Nephron (organoid): ENCODE results near the gene DSCAML1.

Source experiments
- H3K27ac Mint-ChIP-seq, 3 experiments: 2 replicates each; pipeline ENCODE4 v1.8.0; 2020; ENCODE audit warnings: mixed read lengths in 3 of 3, mild to moderate bottlenecking in 2 of 3, moderate library complexity in 1 of 3
- H3K27me3 Mint-ChIP-seq: 2 replicates; pipeline ENCODE4 v1.8.0; 2021; ENCODE audit warnings: low read depth, mild to moderate bottlenecking, moderate library complexity, mixed read lengths
- H3K36me3 Mint-ChIP-seq: 2 replicates; pipeline ENCODE4 v1.8.0; 2020; ENCODE audit warnings: low read depth, mixed read lengths
- H3K4me1 Mint-ChIP-seq: 2 replicates; pipeline ENCODE4 v1.8.0; 2020; ENCODE audit warnings: mixed read lengths
- H3K4me3 Mint-ChIP-seq, 3 experiments: 2 replicates each; pipeline ENCODE4 v1.8.0; 2020; ENCODE audit warnings: mild to moderate bottlenecking in 3 of 3, mixed read lengths in 3 of 3, moderate library complexity in 2 of 3
- H3K9me3 Mint-ChIP-seq: 2 replicates; pipeline ENCODE4 v1.8.0; 2020; ENCODE audit warnings: mixed read lengths
- TF ChIP-seq, protein P1 (sequence below), 3 experiments: fragments of 200-600 bp; sonication (generic); IDR thresholded peaks; one replicate each; pipeline ENCODE4 v1.5.0; 2021; ENCODE audit warnings: antibody characterized with exemption in 3 of 3; ENCODE audit not compliant: unreplicated experiment in 3 of 3

DSCAML1 gene

DNA sequence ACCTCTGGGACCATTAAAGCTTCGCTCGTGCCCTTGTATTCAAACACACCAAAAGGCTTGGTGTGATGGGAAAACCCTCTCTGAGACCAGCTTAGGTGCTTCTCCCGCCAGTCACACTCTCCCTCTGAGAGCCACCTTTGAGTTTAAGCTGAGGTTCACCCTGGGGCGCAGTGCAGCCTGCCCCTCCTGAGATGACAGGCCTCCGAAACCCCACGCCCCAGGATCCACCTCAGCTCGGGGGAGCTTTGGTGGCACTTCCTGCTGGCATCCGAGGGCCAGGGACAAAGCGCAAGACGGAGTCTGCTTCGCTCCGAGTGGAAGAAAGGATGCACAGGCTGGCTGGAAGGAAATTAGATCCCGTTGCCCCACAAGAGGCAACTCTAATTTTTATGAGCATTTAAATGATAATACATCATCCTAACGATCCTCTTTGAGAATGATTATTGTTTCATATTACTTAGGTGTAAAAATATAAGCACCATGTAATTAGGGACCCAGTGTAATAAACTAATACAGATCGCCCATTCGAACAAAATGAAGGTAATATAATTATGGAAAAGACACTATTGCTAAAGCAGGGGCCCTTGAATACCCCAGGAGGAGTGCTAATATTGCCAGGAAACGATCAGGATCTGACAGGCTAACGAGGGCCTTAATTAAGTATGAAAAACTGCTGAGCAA lies 334.7 kb downstream of the DSCAML1 start:
- TF ChIP-seq, protein P1, sequence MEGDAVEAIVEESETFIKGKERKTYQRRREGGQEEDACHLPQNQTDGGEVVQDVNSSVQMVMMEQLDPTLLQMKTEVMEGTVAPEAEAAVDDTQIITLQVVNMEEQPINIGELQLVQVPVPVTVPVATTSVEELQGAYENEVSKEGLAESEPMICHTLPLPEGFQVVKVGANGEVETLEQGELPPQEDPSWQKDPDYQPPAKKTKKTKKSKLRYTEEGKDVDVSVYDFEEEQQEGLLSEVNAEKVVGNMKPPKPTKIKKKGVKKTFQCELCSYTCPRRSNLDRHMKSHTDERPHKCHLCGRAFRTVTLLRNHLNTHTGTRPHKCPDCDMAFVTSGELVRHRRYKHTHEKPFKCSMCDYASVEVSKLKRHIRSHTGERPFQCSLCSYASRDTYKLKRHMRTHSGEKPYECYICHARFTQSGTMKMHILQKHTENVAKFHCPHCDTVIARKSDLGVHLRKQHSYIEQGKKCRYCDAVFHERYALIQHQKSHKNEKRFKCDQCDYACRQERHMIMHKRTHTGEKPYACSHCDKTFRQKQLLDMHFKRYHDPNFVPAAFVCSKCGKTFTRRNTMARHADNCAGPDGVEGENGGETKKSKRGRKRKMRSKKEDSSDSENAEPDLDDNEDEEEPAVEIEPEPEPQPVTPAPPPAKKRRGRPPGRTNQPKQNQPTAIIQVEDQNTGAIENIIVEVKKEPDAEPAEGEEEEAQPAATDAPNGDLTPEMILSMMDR (IDR thresholded peaks at IDR 0.05; ENCODE audit: unreplicated experiment in 3 of 3) = no peak
- H3K36me3 Mint-ChIP-seq = no peaks in the 10 kb centered on the region
- H3K4me1 Mint-ChIP-seq = peaks cover 4% of the 10 kb centered on the region
- H3K4me3 Mint-ChIP-seq = no peak overlapping the region
- H3K27ac Mint-ChIP-seq = no peak overlapping the region
- no peaks in the 10 kb centered on the region for H3K9me3 Mint-ChIP-seq
- no peaks in the 10 kb centered on the region for H3K27me3 Mint-ChIP-seq

DNA sequence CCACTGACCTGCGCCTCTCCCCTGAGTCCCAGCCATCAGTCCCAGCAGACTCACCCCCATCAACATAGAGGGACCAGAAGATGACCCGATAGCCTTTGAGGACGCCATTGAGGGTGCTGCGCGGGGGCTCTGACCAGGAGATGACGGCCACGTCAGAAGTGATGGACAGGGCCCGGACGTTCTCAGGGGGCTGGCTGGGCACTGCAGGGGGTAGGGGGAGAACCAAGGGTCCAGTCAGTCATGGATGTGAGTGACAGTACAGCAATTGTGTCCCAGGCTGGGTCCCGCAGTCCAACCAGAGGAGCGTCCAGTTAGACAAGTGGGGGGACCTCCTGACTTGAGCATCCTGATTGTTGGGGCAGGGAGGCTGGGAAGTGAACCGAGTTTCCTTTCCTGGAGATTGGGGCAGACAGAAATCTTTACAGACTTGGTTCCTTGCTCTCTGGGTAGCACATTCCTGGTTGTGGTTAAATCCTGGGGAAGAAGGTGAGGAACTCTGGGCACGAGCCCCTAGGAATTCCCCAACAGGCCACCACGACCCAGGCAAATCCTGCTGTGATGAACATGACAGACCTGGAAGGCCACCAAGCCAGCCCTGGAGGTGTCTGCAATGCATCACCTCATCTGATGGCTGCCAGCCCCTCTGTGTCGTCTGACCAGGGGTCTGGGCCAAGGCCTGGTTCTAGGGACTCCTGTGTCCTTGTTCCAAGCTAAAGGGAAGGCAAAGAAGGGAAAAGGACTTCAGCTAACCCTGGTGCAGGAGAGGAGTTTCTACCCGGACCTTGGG lies 335.4 kb downstream of the DSCAML1 start:
- H3K27me3 Mint-ChIP-seq = no peaks in the 10 kb centered on the region
- peaks cover 4% of the 10 kb centered on the region for H3K4me1 Mint-ChIP-seq
- H3K36me3 Mint-ChIP-seq = no peaks in the 10 kb centered on the region
- no peak overlapping the region for H3K4me3 Mint-ChIP-seq
- TF ChIP-seq, protein P1 (IDR thresholded peaks at IDR 0.05; ENCODE audit: unreplicated experiment in 3 of 3) = no peak
- no peaks in the 10 kb centered on the region for H3K9me3 Mint-ChIP-seq
- H3K27ac Mint-ChIP-seq = no peak overlapping the region

GRCh38 chr11:117459979-117460300 lies 337.1 kb downstream of the DSCAML1 start:
- Mint-ChIP-seq H3K4me3 (no peak overlapping the region), H3K4me1 (peaks cover 4% of the 10 kb centered on the region), H3K9me3 (peaks cover 4% of the 10 kb centered on the region), H3K27me3 (peaks cover 4% of the 10 kb centered on the region), H3K36me3 (peaks cover 10% of the 10 kb centered on the region), H3K27ac (no peak overlapping the region)
- TF ChIP-seq, protein P1 (IDR thresholded peaks at IDR 0.05; ENCODE audit: unreplicated experiment in 3 of 3) = no peak

DNA sequence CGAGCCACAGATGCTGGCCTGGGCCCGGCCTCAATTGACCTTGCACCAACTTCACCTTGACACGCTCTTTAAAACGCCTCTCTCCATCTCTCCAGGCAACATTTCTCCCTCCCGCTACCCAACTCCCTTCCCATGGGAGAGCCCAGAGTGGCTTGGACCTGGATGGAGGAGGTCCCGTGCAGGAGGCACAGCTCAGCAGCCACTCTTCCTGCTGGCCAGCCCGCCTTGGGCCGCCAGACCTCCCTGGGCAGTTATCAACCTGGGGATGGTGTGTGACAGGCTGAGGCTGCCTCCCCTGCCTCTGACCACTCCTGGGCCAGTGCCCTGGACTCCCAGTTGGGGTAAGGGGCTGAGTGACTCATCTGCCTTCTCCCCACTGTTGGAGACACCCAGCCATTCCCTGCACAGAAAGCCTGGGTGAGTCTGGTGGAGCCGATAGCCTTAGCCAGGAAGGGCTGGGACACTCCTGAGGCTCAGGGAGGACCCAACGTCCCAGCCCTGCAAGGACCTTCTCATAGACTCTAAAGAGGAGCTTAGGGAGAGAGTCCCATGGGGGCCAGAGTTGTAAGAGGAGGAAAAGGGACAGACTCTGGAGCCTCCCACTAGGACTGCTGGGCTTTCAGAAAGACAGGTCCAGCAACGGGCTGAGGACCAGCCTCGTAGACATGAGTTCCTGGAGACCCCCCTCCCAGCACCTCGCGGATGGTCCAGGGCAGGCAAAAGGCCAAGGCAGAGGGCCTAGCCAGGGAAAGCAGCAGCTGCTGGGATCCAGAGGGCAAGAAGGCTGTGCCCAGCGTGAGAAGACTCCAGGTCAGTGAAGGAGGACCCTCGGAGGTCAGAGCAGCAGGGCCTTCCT lies 337.7 kb downstream of the DSCAML1 start:
- Mint-ChIP-seq H3K4me1 (peaks cover 4% of the 10 kb centered on the region), H3K27me3 (peaks cover 5% of the 10 kb centered on the region), H3K27ac (no peak overlapping the region), H3K9me3 (peaks cover 10% of the 10 kb centered on the region), H3K36me3 (peaks cover 15% of the 10 kb centered on the region), H3K4me3 (no peak overlapping the region)
- TF ChIP-seq, protein P1 (IDR thresholded peaks at IDR 0.05; ENCODE audit: unreplicated experiment in 3 of 3) = no peak

DNA sequence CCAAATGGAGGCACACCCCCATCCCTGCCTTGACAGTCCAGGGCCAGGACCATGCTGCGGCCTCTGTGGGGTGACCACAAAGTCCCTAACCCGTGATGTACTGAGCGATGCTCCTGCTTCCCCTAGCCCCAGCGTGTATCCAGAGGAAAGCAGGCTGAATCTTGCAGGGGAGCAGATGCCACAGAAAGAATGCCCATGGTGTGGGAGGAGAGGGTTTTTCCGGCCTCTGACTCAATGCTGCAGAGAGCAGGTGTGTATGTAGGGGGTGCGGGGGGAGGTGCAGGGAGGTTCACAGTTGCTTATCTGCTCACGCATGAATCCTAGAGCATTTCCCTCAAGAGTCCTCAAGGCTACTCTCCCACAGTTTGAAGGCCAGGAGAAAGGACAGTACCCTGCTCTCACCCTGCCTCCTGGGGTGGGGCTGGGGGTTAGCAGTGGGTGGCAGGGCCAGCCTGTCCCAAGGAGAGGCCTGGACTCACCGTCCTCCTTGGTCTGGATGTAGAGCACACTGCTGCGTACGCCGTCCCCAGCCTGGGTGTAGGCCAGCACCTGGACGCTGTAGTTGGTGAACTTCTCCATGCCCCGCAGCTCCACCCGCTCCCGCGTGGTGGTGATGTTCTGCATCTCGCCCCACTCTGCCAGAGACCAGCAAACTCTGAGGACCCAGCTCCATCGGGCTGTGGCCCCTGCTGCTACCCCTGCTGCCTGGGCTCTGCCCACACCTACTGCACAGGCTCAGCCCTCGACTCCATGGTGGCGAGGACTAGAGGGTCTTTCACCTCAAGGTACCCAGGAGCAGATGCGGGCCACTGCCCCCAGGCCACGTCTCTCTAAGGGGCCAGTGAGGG lies 338.5 kb downstream of the DSCAML1 start:
- peak overlapping the region in 1 of 3 experiments; percentile 15 for H3K4me3 Mint-ChIP-seq
- peaks cover 18% of the 10 kb centered on the region for H3K9me3 Mint-ChIP-seq
- no peak overlapping the region for H3K27ac Mint-ChIP-seq
- H3K27me3 Mint-ChIP-seq = peaks cover 5% of the 10 kb centered on the region
- H3K36me3 Mint-ChIP-seq = peaks cover 21% of the 10 kb centered on the region
- TF ChIP-seq, protein P1 (IDR thresholded peaks at IDR 0.05; ENCODE audit: unreplicated experiment in 3 of 3) = no peak
- H3K4me1 Mint-ChIP-seq = peaks cover 4% of the 10 kb centered on the region
